GM23338 (cell line): ENCODE data around the gene ZNF283. TPM values are rescaled to one million over a fixed set of nuclear protein-coding genes. Genes with fewer than 3 reads are reported as not detected.

Source experiments
- ATAC-seq: fragments of 200-7000 bp; cut with Tn5 transposase; 3 replicates; pipeline ENCODE4 v1.9.1; 2020
- DNase-seq: peaks from one replicate; pipeline ENCODE4 v3.0.0-alpha.2; 2015; ENCODE audit warnings: low spot score
- H2AFZ ChIP-seq: fragments of 200-600 bp; sonication (generic); 2 replicates; pipeline ENCODE4 v1.8.0; 2016; ENCODE audit warnings: antibody characterized with exemption, mild to moderate bottlenecking, moderate library complexity
- H3F3A ChIP-seq: fragments of 200-600 bp; sonication (generic); replicated peaks from 2 replicates; pipeline ENCODE4 v1.8.0; 2017; ENCODE audit warnings: antibody characterized with exemption, mixed run types, low read depth
- H3K27ac ChIP-seq: fragments of 200-600 bp; sonication (generic); 2 replicates; pipeline ENCODE4 v1.6.1; 2016; ENCODE audit warnings: low read depth
- H3K27me3 ChIP-seq: fragments of 200-600 bp; sonication (generic); 2 replicates; pipeline ENCODE4 v1.8.0; 2016; ENCODE audit warnings: mild to moderate bottlenecking, mixed run types, moderate library complexity; ENCODE audit not compliant: insufficient read depth
- H3K36me3 ChIP-seq: fragments of 200-600 bp; sonication (generic); 2 replicates; pipeline ENCODE4 v1.8.0; 2016; ENCODE audit warnings: mild to moderate bottlenecking; ENCODE audit not compliant: insufficient read depth
- H3K4me1 ChIP-seq: fragments of 200-600 bp; sonication (generic); 2 replicates; pipeline ENCODE4 v1.8.0; 2016; ENCODE audit warnings: mild to moderate bottlenecking, moderate library complexity; ENCODE audit not compliant: insufficient read depth
- H3K4me2 ChIP-seq: fragments of 200-600 bp; sonication (generic); 2 replicates; pipeline ENCODE4 v1.7.1; 2017; ENCODE audit warnings: mixed run types
- H3K4me3 ChIP-seq: fragments of 200-600 bp; sonication (generic); 2 replicates; pipeline ENCODE4 v1.6.1; 2016; ENCODE audit warnings: mixed run types
- H3K79me2 ChIP-seq: fragments of 200-600 bp; sonication (generic); replicated peaks from 2 replicates; pipeline ENCODE4 v1.8.0; 2017; ENCODE audit warnings: mild to moderate bottlenecking; ENCODE audit not compliant: insufficient read depth
- H3K9me2 ChIP-seq: fragments of 200-600 bp; sonication (generic); 2 replicates; pipeline ENCODE4 v1.8.0; 2017; ENCODE audit not compliant: insufficient read depth
- H4K20me1 ChIP-seq: fragments of 200-600 bp; sonication (generic); replicated peaks from 2 replicates; pipeline ENCODE4 v1.8.0; 2017; ENCODE audit warnings: mild to moderate bottlenecking; ENCODE audit not compliant: insufficient read depth
- H3K27ac Mint-ChIP-seq: 2 replicates; pipeline ENCODE4 v1.8.0; 2020; ENCODE audit warnings: inconsistent platforms, mild to moderate bottlenecking, moderate library complexity, mixed read lengths
- H3K27me3 Mint-ChIP-seq: 3 replicates; pipeline ENCODE4 v1.8.0; 2022; ENCODE audit warnings: low read depth, mild to moderate bottlenecking, moderate library complexity, mixed read lengths, inconsistent platforms; ENCODE audit not compliant: insufficient read depth, poor library complexity
- H3K36me3 Mint-ChIP-seq: 3 replicates; pipeline ENCODE4 v1.8.0; 2021; ENCODE audit warnings: low read depth, mild to moderate bottlenecking, inconsistent platforms, moderate library complexity, mixed read lengths
- H3K4me1 Mint-ChIP-seq: 3 replicates; pipeline ENCODE4 v1.8.0; 2020; ENCODE audit warnings: mild to moderate bottlenecking, inconsistent platforms, mixed read lengths
- H3K4me3 Mint-ChIP-seq: 3 replicates; pipeline ENCODE4 v1.8.0; 2021; ENCODE audit warnings: moderate library complexity, mild to moderate bottlenecking, inconsistent platforms, mixed read lengths
- H3K9me3 Mint-ChIP-seq: 3 replicates; pipeline ENCODE4 v1.8.0; 2020; ENCODE audit warnings: moderate library complexity, mild to moderate bottlenecking, inconsistent platforms, mixed read lengths
- CREB1 ChIP-seq: fragments of 250-450 bp; sonication (Bioruptor Pico); IDR thresholded peaks from 2 replicates; pipeline ENCODE4 v1.5.0; 2020; ENCODE audit warnings: low read depth, mild to moderate bottlenecking, moderate library complexity
- CTCF ChIP-seq, 2 experiments: fragments of 200-600 bp in 1 of 2; sonication (generic) in 1 of 2; conservative IDR thresholded peaks; 2 replicates each; pipeline versions ENCODE4 v1.5.1 to v1.6.1; 2016 to 2017; ENCODE audit warnings: antibody characterized with exemption in 2 of 2, low read depth in 2 of 2, mild to moderate bottlenecking in 2 of 2, moderate library complexity in 1 of 2
- EZH2 ChIP-seq: fragments of 200-600 bp; sonication (generic); IDR thresholded peaks from one replicate; pipeline ENCODE4 v1.8.0; 2017; ENCODE audit warnings: antibody characterized with exemption, mild to moderate bottlenecking, low read depth; ENCODE audit not compliant: unreplicated experiment
- EZH2phosphoT487 ChIP-seq: fragments of 200-600 bp; sonication (generic); IDR thresholded peaks from one replicate; pipeline ENCODE4 v1.8.1; 2018; ENCODE audit warnings: antibody characterized with exemption; ENCODE audit not compliant: unreplicated experiment
- JUNB ChIP-seq: IDR thresholded peaks from one replicate; pipeline ENCODE4 v1.6.1; 2016; ENCODE audit warnings: antibody characterized with exemption; ENCODE audit not compliant: unreplicated experiment
- NANOG ChIP-seq: IDR thresholded peaks from 2 replicates; pipeline ENCODE4 v1.6.1; 2016; ENCODE audit warnings: antibody characterized with exemption, borderline replicate concordance
- POLR2AphosphoS5 ChIP-seq: IDR thresholded peaks from 2 replicates; pipeline ENCODE4 v1.6.1; 2016; ENCODE audit warnings: antibody characterized with exemption, low read depth
- REST ChIP-seq: IDR thresholded peaks from one replicate; pipeline ENCODE4 v1.6.1; 2018; ENCODE audit warnings: antibody characterized with exemption; ENCODE audit not compliant: unreplicated experiment
- STAT1 ChIP-seq: IDR thresholded peaks from one replicate; pipeline ENCODE4 v1.6.1; 2016; ENCODE audit warnings: antibody characterized with exemption; ENCODE audit not compliant: unreplicated experiment
- ZNF114 ChIP-seq: fragments of 250-450 bp; sonication (Bioruptor Pico); IDR thresholded peaks from 2 replicates; pipeline ENCODE4 v1.5.0; 2020; ENCODE audit warnings: mild to moderate bottlenecking, moderate library complexity
- ZNF331 ChIP-seq: fragments of 250-450 bp; sonication (Bioruptor Pico); IDR thresholded peaks from 2 replicates; pipeline ENCODE4 v1.5.0; 2020; ENCODE audit warnings: low read depth, mild to moderate bottlenecking, moderate library complexity
- ZNF462 ChIP-seq: fragments of 250-450 bp; sonication (Bioruptor Pico); IDR thresholded peaks from 2 replicates; pipeline ENCODE4 v1.5.0; 2020; ENCODE audit warnings: mild to moderate bottlenecking, moderate library complexity
- polyA plus RNA-seq: library from polyadenylated mRNA; unstranded; fragments of >200 nt; fragmentation: Nextera tagmentation; extraction: Ambion mirVana; gene quantifications from 2 replicates; pipeline ENCODE4 v1.2.1, GENCODE V29; 2016
- total RNA-seq: library from RNA; depleted of rRNA; stranded (reverse); fragments of >200 nt; shearing (Covaris generic); gene quantifications from 2 replicates; pipeline ENCODE4 v1.2.3, GENCODE V29; 2014
- TF ChIP-seq, protein P1 (sequence below): IDR thresholded peaks from 2 replicates; pipeline ENCODE4 v1.6.1; 2016; ENCODE audit warnings: antibody characterized with exemption

Gene ZNF283
- total and polyA plus RNA-seq, 2 experiments from 2014 or later: 3.1 to 12.0 TPM

GRCh38 chr19:43778651-43779050, 48.5 kb upstream of the ZNF283 start:
- H4K20me1 ChIP-seq: no peaks in the 10 kb centered on the region
- H3K4me2 ChIP-seq: no peak overlapping the region
- no peak overlapping the region for H3K27ac ChIP-seq
- H3F3A ChIP-seq: no peaks in the 10 kb centered on the region
- no peaks in the 10 kb centered on the region for H3K79me2 ChIP-seq
- ATAC-seq (no peak), DNase-seq (no peak)
- Mint-ChIP-seq H3K36me3 (no peaks in the 10 kb centered on the region), H3K27me3 (peaks cover 33% of the 10 kb centered on the region), H3K4me1 (peaks cover 43% of the 10 kb centered on the region), H3K9me3 (no peaks in the 10 kb centered on the region; the same call in 2 of the 3 replicates), H3K4me3 (no peak overlapping the region; the same call in 2 of the 3 replicates), H3K27ac (no peak overlapping the region)
- peaks cover 21% of the 10 kb centered on the region for H3K27me3 ChIP-seq
- no peak overlapping the region for H3K4me3 ChIP-seq
- H3K9me2 ChIP-seq: no peaks in the 10 kb centered on the region
- H2AFZ ChIP-seq: no peak overlapping the region
- H3K4me1 ChIP-seq: peaks cover 28% of the 10 kb centered on the region
- no peaks in the 10 kb centered on the region for H3K36me3 ChIP-seq
- TF ChIP-seq ZNF114 (no peak), CTCF (conservative IDR thresholded peaks at IDR 0.05; ENCODE audit: low read depth in 2 of 2) (no peak), EZH2 (no peak), NANOG (no peak), ZNF331 (CRISPR knock-in tag) (no peak), EZH2phosphoT487 (no peak), JUNB (no peak), POLR2AphosphoS5 (no peak), REST (no peak), CREB1 (CRISPR knock-in tag) (no peak), ZNF462 (no peak), STAT1 (no peak)
- TF ChIP-seq, protein P1, sequence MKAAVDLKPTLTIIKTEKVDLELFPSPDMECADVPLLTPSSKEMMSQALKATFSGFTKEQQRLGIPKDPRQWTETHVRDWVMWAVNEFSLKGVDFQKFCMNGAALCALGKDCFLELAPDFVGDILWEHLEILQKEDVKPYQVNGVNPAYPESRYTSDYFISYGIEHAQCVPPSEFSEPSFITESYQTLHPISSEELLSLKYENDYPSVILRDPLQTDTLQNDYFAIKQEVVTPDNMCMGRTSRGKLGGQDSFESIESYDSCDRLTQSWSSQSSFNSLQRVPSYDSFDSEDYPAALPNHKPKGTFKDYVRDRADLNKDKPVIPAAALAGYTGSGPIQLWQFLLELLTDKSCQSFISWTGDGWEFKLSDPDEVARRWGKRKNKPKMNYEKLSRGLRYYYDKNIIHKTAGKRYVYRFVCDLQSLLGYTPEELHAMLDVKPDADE: no peak
